Embryonic facial prominence (tissue), 1 donor: ENCODE measurements around the gene TEX50.
"Not testable (repeated sequence)": the region's sequence is repeated elsewhere in the genome, so short reads cannot be mapped to it uniquely, and the experiment has no call there.

ENCODE experiments used
- DNase-seq: peaks from one replicate; pipeline ENCODE4 v3.0.0-alpha.2; 2016; ENCODE audit errors: extremely low spot score

TEX50 gene

DNA sequence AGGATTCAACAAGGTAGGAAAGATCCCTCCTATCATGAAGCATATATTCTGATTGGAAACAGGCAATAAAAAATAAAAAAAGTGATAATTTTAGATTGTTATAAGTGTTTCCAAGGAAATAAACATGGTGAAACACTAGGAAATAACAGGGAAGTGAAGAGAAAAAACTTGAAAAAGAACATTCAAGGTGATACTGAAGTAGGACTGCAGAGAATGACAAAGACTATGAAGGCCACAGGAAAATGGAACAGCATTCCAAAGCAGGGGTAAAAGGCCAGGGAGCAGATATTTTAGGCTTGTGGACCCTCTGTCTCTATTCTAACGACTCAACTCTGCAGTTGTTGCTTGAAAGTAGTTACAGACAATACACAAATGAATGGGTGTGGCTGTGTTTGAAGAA, 26.6 kb downstream of the TEX50 start:
- DNase-seq: no peak

DNA sequence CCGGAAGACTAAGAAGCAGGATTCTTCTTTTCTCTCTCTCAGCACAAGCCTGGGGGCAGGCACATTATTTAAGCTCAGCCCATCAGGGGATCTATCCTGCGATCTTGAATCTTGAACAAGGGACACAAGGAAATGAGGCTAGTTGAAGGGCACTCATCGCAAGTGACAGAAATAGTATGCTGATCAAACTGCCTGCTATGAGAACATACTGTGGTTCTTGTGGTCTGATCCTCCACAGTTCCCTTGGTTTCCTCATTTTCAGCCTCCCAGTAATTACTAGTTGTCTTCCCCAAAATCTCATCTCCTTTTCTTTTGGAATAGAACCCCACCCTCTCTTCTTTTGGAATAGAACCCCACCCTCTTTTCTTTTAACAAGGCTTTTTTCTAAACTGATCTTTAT, 28.0 kb downstream of the TEX50 start:
- DNase-seq: no peak

DNA sequence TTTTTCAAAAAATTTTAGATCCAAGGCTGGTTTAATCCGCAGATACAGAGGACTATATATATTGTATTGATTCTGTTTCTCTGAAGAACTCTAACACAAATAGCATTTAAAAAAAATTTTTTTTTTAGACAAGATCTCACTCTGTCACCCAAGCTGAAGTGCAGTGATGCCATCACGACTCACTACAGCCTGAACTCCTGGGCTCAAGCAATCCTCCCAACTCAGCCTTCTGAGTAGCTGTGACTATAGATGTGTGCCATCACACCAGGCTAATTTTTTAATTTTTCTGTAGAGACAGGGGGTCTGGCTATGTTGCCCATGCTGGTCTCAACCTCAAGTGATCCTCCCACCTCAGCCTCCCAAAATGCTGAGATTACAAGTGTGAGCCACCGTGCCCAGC, 31.5 kb downstream of the TEX50 start:
- no peak for DNase-seq

DNA sequence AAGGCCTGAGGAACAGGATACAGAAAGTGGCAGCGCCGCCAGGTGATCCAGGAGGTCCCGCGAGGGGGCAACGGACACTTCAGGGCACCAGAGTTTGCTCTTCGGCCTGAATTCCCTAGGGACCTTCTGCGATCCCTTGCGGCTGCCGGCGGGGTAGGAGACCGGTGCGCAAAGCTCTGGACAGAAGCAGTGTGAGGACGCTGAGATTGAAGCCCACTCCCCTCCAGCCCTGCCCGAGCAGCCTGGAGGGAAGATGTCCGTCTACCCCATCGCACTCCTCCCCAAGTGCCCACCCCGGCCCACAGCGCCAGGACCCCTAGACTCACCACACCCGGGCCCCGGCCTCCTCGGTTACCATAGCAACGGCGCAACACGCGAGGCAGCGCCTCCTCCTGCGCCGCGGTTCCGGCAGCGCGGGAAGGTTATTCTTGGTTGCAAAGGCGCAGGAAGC, 34.4 kb downstream of the TEX50 start, which contains the start of gene ANKRD45:
Gene ANKRD45 (minus strand): TSS at position 361 of the 451 bp plus-strand sequence. CDS start 10,433 bp downstream, outside the sequence.
- peak; percentile 53 for DNase-seq

DNA sequence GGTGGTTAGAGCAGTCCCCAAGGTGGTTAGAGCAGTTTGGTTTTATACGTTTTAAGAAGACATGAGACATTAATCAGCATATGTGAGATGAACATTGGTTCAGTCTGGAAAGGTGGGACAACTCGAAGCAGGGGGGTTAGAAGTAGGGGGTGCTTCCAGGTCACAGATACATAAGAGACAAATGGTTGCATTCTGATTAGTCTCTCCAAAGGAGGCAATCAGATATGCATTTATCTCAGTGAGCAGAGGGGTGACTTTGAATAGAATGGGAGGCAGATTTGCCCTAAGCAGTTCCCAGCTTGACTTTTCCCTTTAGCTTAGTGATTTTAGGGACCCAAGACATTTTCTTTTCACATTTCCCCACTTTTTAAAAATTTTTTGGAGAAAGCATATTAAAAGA, 39.4 kb downstream of the TEX50 start:
- DNase-seq: not testable (repeated sequence)

DNA sequence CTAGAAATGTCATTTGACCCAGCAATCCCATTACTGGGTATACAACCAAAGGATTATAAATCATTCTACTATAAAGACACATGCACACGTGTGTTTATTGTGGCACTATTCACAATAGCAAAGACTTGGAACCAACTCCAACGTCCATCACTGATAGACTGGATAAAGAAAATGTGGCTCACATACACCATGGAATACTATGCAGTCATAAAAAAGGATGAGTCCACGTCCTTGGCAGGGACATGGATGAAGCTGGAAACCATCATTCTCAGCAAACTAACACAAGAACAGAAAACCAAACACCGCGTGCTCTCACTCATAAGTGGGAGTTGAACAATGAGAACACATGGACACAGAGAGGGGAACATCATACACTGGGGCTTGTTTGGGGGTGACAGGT, 45.0 kb downstream of the TEX50 start:
- DNase-seq: not testable (repeated sequence)

DNA sequence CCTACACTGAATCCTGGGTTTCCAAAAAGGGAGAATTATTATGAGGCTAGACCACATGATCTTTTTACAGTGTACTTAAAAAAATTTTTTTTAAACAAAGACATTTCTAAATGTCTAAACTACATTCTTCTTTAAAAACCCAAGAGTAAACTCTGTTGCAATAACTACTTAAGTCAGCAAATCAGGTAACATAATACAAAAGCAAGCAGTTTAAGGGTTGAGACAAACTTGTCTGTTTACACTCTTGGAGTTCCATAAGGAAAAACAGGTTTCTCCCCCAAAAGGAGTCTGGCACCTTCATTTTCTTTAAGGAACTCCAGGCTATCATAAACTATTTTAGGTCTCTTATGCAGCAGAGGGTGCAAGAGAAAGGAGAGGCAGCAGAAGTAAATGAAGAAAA, 47.0 kb downstream of the TEX50 start:
- DNase-seq: no peak

DNA sequence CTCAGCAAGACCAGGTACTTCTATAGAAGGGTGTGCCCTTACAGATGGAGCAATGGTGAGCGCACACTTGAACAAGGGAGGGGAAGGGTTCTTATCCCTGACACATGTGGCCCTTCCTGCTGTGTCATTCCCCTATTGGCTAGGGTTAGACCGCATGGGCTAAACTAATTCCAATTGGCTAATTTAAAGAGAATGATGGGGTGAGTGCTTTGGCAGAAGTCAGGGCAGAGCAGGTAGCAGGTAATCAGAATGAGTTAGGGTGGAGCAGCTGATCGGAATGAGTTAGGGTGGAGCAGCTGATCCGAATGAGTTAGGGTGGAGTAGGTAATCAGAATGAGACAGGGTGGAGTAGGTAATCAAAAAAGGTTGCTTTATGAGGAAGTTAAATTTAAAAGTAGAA, 48.7 kb downstream of the TEX50 start:
- DNase-seq: not testable (repeated sequence)

DNA sequence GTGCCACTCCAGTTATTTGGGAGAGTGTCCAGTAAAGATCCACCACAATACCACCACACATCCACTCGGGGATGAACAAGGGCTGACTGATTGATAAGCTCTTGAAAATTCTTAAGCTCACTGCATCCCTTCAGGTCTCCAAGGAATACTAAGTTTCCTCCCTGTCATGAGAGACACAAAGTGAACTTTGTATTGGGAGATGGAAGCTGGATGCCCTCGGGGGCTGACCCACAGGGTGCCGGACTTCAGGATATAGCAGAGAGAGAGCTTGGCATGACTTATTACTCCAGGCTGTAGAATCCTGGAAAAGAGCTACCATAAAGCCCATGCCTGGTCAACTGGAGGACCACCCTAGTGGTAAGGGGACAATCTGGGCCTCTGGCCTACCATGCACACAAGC, 50.0 kb downstream of the TEX50 start:
- not testable (repeated sequence) for DNase-seq
